Measurements from ENCODE around the gene POU2AF3. TPM values are rescaled to one million over a fixed set of nuclear protein-coding genes. Genes with fewer than 3 reads are reported as not detected.

POU2AF3 gene
- polyA plus RNA-seq, 1 of the 3 experiments (the other 2 are of a cell fraction) = 0.07 TPM

GRCh38 chr11:111253131-111253530, 45.2 kb upstream of the POU2AF3 start:
- H3K4me1 ChIP-seq (ENCODE audit: control insufficient read depth in 1 of 2, insufficient read depth in 2 of 2, low read depth in 1 of 2, low read length in 1 of 2) = no peaks in the 10 kb centered on the region
- no peaks in the 10 kb centered on the region for H3K36me3 ChIP-seq (replicated peaks in 1 of 2; ENCODE audit: control insufficient read depth in 1 of 2, insufficient read depth in 2 of 2, low read length in 1 of 2)
- POLR2A ChIA-PET = no interaction called here
- H3K9ac ChIP-seq = no peak overlapping the region
- no peak overlapping the region for H3K27ac ChIP-seq (ENCODE audit: low read depth in 2 of 2, low read length in 1 of 2)
- H2AFZ ChIP-seq (ENCODE audit: low read depth) = no peak overlapping the region
- H4K20me1 ChIP-seq (ENCODE audit: insufficient read depth) = no peaks in the 10 kb centered on the region
- no peaks in the 10 kb centered on the region for H3K79me2 ChIP-seq (ENCODE audit: insufficient read depth)
- H3K9me3 ChIP-seq = no peaks in the 10 kb centered on the region
- CTCF ChIA-PET = interaction anchor here (2.1 kb wide), 1 partner anchor 30 kb away, joined by 8 read pairs; no protein-coding TSS in a partner anchor
- TF ChIP-seq FOSL2 (IDR thresholded peaks at IDR 0.05; ENCODE audit: borderline replicate concordance, low read depth) = no peak
- TF ChIP-seq MAX (IDR thresholded peaks at IDR 0.05; ENCODE audit: low read depth) = no peak
- TF ChIP-seq NRF1 (IDR thresholded peaks at IDR 0.05; ENCODE audit: low read depth, low read length) = no peak
- TF ChIP-seq POLR2AphosphoS5 (IDR thresholded peaks at IDR 0.05; ENCODE audit: low read depth, low read length) = no peak
- TF ChIP-seq RXRA (IDR thresholded peaks at IDR 0.05; ENCODE audit: borderline replicate concordance, low read depth) = no peak
- no peak for TF ChIP-seq PBX3 (IDR thresholded peaks at IDR 0.05)
- no peak for TF ChIP-seq GABPA (IDR thresholded peaks at IDR 0.05; ENCODE audit: low read depth)
- TF ChIP-seq TAF1 (IDR thresholded peaks at IDR 0.05; ENCODE audit: borderline replicate concordance, low read depth, low read length) = no peak
- TF ChIP-seq RCOR1 (IDR thresholded peaks at IDR 0.05; ENCODE audit: low read length) = no peak
- no peak for TF ChIP-seq TEAD4 (IDR thresholded peaks at IDR 0.05; ENCODE audit: borderline replicate concordance, insufficient read depth)
- no peaks in the 10 kb centered on the region; the same call in 1 of the 2 replicates for H3K27me3 ChIP-seq (ENCODE audit: insufficient read depth)
- DNase-seq = no peak
- H3K4me3 ChIP-seq (ENCODE audit: low read depth in 2 of 2, low read length in 1 of 2) = no peak overlapping the region
- H3F3A ChIP-seq (replicated peaks; ENCODE audit: insufficient read depth) = no peaks in the 10 kb centered on the region
- no peak overlapping the region for H3K4me2 ChIP-seq
- 67% methylated on average over 1 of the region's 1 CpG for WGBS (ENCODE audit: low lambda C conversion rate)
- H3K9me2 ChIP-seq = no peaks in the 10 kb centered on the region

GRCh38 chr11:111253630-111254029, 44.7 kb upstream of the POU2AF3 start:
- Histone ChIP-seq H3K9ac (no peak overlapping the region), H3K9me3 (no peaks in the 10 kb centered on the region), H3K27me3 (ENCODE audit: insufficient read depth) (no peaks in the 10 kb centered on the region; the same call in 1 of the 2 replicates), H3K4me3 (ENCODE audit: low read depth in 2 of 2, low read length in 1 of 2) (no peak overlapping the region), H3K4me1 (ENCODE audit: control insufficient read depth in 1 of 2, insufficient read depth in 2 of 2, low read depth in 1 of 2, low read length in 1 of 2) (no peaks in the 10 kb centered on the region), H3K9me2 (no peaks in the 10 kb centered on the region), H3K4me2 (no peak overlapping the region), H3K27ac (ENCODE audit: low read depth in 2 of 2, low read length in 1 of 2) (no peak overlapping the region), H3K79me2 (ENCODE audit: insufficient read depth) (no peaks in the 10 kb centered on the region), H3F3A (replicated peaks; ENCODE audit: insufficient read depth) (no peaks in the 10 kb centered on the region), H2AFZ (ENCODE audit: low read depth) (no peak overlapping the region), H3K36me3 (replicated peaks in 1 of 2; ENCODE audit: control insufficient read depth in 1 of 2, insufficient read depth in 2 of 2, low read length in 1 of 2) (no peaks in the 10 kb centered on the region), H4K20me1 (ENCODE audit: insufficient read depth) (no peaks in the 10 kb centered on the region)
- POLR2A ChIA-PET = no interaction called here
- TF ChIP-seq ZBTB33 (IDR thresholded peaks at IDR 0.05; ENCODE audit: borderline replicate concordance, low read depth) = no peak
- no peak for TF ChIP-seq USF2 (IDR thresholded peaks at IDR 0.05; ENCODE audit: borderline replicate concordance, low read depth, low read length)
- no peak for TF ChIP-seq GABPA (IDR thresholded peaks at IDR 0.05; ENCODE audit: low read depth)
- no peak for TF ChIP-seq RFX5 (IDR thresholded peaks at IDR 0.05; ENCODE audit: low read length)
- TF ChIP-seq RAD21 (IDR thresholded peaks at IDR 0.05; ENCODE audit: low read length) = no peak
- no peak for TF ChIP-seq CHD2 (IDR thresholded peaks at IDR 0.05; ENCODE audit: low read length, partially characterized antibody)
- CTCF ChIA-PET = interaction anchor here (1.2 to 2.1 kb wide), 2 partner anchors 29 to 169 kb away, joined by 4 to 8 read pairs; no protein-coding TSS in a partner anchor
- DNase-seq = no peak
- 40% methylated on average over 5 of the region's 5 CpGs for WGBS (ENCODE audit: low lambda C conversion rate)

All from SK-N-SH (cell line).